Right hindlimb (tissue), 1 donor: Measurements from ENCODE around the gene AMIGO1.

Experiments
- DNase-seq: peaks from one replicate; pipeline ENCODE4 v3.0.0-alpha.2; 2018

Gene AMIGO1, protein sequence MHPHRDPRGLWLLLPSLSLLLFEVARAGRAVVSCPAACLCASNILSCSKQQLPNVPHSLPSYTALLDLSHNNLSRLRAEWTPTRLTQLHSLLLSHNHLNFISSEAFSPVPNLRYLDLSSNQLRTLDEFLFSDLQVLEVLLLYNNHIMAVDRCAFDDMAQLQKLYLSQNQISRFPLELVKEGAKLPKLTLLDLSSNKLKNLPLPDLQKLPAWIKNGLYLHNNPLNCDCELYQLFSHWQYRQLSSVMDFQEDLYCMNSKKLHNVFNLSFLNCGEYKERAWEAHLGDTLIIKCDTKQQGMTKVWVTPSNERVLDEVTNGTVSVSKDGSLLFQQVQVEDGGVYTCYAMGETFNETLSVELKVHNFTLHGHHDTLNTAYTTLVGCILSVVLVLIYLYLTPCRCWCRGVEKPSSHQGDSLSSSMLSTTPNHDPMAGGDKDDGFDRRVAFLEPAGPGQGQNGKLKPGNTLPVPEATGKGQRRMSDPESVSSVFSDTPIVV

DNA sequence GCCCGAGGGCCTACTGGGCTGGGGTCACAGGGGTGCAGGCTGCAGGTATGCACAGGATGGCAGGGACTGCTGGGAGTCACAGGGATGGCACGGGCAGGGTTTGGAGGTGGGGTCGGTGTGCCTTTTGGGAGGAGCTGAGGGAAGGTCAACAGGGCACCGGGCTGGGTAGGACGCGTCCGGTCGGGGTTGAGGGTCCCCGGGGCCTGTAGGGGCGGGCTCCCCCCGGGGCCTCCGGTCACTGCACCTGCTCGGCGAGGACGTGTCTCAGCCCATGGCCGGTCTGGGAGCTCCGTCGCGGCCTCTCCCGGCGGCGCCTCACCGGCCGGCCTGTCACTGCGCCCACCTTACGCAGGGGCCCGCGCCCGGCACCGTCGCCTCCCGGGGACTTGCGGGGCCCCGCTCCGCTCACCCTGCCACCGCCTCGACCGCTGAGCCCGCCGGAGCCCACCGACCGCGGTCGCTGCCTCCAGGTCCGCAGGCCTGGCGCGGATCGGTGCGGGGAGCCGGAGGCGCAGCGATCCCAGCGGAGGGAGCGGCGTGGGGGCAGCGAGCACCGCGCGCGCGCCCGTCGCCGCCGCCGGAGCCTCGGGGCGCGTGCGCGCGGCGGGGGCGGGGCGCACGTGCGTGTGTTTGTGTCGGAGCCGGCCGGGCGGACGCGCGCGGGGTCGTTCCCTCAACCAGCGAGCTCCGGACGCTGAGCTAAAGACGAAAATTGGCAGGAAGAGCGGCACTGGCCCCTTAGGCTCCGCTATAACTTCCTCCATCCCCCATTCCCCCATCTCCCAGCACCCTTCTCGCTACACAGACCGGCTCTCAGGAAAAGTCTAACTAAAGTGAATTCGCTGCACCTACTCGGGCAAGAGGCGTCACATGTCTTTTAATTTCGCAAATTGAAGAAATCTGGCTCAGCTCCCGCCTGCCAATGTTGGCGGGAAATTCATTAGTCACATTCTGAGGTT lies at the start of gene AMIGO1:
Gene AMIGO1 (minus strand): TSS at position 552 of the 959 bp plus-strand sequence. CDS start 815 bp downstream, outside the sequence.
- DNase-seq, result peak; percentile 80

DNA sequence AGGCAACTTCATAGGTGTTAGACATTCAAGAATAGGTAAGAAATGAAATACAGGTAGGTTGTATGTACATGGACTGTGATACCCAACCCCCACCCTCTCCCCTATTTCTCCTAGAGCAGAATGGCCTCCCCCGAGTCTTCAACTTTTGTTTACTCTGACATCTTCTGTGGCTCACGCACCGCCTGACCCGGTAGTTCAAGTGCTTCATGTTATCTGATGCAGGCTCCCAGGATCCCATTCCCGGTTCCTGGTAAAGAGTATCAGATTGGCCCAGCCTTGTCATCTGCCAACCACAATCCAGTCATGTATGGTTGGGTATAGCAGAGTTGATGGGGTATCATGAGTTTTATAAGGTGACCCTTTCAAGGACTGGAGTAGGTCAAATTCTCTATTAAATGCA lies 48.0 kb upstream of the AMIGO1 start:
- no peak for DNase-seq

DNA sequence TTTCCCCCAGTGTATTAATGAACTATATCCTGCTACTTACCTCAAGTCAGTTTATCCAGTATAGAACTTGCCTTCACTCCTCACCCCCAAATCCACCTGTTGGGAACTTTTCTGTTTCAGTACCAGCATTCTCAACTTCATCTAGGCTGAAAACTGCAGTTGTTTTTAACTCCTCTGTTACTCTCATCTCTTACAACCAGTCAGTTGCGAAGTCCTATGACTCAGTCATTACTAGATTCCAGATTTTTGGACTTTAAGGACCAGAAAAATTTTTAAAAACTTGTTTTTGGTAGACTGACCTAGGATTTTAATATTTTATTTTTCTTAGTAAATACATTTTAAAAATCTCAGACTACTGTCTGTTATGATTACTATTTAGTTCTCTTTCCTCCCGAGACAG lies 47.0 kb upstream of the AMIGO1 start:
- no peak for DNase-seq

DNA sequence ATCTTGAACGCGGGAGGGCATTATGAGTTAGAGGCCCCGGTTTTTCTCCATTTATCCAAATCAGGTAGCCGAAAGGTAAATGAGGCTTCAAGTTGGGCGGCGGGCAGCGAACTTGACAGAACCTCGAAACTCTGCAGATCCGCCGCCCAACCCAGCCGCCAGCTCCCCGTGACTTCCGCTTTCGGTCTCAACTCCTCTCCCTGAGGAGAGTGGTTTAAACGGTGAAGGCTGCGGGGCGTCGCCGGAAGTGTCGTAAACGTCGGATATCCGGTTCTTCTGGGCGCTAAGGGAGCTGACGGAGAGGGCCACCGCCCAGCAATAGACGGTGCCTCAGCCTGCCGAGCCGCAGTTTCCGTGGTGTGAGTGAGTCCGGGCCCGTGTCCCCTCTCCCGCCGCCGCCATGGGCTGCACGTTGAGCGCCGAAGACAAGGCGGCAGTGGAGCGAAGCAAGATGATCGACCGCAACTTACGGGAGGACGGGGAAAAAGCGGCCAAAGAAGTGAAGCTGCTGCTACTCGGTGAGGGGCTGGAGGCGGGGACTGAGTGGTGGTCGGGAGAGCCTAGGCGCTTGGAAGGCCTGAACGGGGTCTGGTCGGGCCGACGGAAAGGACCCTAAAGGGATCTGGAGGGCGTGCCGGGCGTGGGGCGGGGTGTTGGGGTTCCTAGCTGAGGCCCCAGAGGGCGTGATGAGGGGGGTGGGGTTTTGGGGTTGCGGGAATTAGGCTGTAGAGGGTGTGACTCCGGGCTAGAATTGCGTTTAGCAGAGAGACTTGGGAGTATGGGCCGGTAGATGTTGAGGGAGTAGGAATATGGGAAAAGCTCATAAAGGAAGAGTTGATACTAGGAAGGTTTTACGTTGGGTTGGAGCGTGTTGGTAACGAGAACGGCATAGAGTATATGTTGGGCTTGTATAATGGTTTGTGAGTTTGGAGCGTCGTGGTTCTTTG lies 39.1 kb upstream of the AMIGO1 start, which contains the start of gene GNAI3:
Gene GNAI3 (plus strand): TSS at position 295 of the 947 bp plus-strand sequence. CDS start 106 bp downstream, at position 401.
- peak; percentile 97 for DNase-seq

DNA sequence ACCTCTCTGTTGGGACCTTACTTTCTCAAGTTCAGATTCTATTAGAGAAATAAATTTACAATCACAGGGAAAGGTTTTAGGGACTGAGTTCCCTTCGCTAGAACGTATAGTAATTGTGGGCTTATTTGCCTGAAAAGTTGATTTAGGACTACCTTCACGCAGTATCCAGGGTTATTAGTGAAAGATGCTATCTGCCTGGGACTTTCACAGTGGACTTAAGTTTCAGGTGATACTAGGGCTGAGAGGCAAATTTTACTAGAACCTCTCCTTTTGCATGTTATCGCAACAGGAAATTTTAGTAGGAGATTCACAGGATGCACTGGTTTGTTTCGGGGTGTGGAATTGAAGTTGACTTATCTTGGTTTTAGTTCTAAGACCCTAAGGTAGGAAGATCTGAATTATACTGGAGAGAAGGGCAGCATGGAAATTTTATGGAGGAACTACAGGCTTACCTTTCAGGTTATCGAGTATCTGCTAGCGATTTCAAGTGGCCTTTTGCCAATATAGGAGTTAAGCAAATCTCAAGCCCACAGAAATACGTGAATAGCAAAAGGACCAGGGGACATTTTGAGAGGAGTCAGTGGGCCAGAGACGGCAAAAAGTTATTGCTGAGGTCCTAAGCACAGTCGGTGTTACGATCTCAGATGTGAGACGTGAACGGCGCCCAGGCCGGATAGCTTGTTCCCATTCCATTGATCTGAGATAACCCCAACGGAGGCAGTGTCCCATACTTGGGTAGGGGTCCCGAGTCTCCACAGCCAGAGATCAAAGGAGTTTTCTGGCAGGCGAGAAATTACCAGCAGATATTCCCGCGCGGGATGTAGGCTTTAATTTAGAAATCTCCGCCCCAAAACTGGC lies 38.2 kb upstream of the AMIGO1 start:
- no peak for DNase-seq

DNA sequence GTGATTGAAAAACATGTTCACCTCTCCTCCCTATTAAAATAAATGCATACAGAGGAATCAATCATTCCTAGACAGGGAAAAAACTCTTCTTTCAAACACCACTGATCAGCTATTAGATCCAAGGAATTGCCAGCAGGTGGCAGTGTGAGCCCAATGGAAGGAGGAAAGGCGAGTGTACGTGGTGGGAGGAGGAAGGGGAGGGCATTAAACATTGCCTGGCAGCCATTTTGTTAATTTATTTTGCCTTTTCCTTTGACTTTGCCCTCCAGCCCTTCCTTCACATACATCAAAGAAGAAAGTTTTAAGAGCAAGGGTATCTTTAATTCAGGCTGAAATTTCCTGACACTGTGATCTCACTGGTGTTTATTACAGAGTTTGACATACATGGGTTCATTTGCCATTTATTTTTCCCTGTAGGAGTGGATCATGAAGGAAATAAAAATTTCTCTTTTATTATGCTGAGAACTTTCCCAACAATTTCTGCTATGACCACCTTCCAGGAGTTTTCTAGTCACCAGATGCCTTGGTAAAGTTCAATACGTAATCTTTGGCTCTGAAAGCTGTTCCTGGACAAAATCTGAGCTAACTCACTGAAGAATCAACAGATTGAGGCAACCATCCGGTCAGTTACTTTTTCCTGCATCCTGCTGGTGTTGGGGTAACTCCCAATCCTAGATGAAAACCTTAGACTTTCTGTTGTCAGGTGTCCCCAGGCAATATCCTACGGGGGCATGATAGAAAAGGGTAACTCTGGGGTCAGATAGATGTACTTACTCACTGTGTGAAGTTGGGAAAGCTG lies 37.0 kb upstream of the AMIGO1 start:
- peak; percentile 92 for DNase-seq

DNA sequence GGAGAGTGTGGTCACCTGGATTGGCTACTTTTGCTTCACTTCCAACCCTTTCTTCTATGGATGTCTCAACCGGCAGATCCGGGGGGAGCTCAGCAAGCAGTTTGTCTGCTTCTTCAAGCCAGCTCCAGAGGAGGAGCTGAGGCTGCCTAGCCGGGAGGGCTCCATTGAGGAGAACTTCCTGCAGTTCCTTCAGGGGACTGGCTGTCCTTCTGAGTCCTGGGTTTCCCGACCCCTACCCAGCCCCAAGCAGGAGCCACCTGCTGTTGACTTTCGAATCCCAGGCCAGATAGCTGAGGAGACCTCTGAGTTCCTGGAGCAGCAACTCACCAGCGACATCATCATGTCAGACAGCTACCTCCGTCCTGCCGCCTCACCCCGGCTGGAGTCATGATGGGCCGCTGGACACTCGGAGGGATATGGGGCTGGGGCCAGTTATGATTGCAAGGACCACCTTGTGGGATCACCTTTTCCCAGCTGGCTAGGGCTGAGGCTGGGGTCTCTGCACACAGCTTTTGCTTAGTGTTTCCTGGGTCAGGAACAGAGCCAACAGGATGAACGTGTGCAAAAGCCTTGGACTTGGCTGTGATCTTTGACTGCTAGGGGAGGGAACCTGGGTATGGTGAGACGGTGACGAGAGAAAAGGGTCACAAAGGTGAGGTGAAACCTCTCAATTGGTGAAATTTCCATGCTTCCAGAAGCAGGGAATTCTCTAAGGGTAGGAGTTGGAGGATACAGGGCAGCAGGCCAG lies 34.6 kb upstream of the AMIGO1 start:
- no peak for DNase-seq

DNA sequence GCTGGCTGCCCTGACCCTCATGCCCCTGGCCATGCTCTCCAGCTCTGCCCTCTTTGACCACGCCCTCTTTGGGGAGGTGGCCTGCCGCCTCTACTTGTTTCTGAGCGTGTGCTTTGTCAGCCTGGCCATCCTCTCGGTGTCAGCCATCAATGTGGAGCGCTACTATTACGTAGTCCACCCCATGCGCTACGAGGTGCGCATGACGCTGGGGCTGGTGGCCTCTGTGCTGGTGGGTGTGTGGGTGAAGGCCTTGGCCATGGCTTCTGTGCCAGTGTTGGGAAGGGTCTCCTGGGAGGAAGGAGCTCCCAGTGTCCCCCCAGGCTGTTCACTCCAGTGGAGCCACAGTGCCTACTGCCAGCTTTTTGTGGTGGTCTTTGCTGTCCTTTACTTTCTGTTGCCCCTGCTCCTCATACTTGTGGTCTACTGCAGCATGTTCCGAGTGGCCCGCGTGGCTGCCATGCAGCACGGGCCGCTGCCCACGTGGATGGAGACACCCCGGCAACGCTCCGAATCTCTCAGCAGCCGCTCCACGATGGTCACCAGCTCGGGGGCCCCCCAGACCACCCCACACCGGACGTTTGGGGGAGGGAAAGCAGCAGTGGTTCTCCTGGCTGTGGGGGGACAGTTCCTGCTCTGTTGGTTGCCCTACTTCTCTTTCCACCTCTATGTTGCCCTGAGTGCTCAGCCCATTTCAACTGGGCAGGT lies 33.9 kb upstream of the AMIGO1 start:
- DNase-seq, result no peak

DNA sequence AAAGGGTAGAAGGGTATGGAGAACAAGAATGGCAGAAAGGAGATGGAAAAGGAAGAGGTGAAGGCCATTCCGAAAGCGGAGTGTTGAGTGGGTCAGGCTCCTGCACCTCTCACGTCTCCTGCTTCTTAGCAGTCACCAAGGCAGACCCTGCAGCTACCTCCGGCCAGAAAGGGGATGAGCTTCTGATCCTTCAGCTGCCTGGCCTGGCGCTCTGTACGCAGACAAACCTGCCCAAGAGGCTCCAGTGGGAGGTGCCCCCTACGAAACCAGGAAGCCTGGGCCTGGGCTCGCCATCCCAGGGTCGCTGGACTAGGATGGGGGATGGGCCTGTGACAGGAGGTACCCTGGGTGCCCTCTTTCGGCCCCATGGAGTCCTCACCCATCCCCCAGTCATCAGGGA lies 33.1 kb upstream of the AMIGO1 start:
- DNase-seq, result no peak

DNA sequence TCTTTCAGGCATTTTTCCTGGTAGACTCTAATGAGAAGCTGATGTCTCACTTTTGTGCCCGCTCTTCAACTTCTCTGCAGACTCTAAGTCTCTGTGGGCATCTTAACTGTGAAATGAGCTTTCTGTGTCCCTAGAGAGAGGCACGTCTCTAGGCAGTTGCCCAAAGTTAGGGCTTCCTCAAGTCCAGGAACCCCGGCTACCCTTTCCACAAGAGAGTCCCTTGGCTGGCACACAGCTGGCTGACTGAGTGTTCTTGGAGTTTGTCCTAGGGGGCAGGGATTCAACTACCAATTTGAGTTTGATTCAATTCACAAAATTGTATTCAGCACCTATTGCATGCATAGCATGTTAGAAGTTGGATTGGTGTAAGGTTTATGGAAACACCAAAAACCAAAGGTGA lies 31.6 kb upstream of the AMIGO1 start:
- no peak for DNase-seq

DNA sequence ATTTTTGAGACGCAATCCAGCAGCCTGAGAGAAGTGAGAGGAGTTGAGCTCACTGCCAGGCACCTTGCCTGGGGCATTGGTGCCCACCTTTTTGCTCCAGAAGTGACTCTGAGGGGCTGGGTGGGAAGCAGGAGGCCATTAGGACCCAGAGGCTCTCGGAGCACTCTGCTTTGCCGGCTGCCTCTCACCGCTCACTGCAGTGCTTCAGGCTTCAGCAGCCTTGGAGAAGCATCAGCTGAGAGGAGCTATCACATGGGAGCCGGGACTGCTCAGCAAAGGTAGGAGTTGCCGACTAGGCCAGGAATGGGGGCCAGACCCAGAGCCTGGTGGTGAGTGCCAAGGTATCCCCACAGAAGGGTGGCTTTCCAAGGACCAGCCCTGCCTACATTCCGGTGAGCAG lies 30.1 kb upstream of the AMIGO1 start, which contains the start of gene GPR61:
Gene GPR61 (plus strand): TSS at position 197 of the 400 bp plus-strand sequence. CDS start 3,151 bp downstream, outside the sequence.
- DNase-seq, result no peak

DNA sequence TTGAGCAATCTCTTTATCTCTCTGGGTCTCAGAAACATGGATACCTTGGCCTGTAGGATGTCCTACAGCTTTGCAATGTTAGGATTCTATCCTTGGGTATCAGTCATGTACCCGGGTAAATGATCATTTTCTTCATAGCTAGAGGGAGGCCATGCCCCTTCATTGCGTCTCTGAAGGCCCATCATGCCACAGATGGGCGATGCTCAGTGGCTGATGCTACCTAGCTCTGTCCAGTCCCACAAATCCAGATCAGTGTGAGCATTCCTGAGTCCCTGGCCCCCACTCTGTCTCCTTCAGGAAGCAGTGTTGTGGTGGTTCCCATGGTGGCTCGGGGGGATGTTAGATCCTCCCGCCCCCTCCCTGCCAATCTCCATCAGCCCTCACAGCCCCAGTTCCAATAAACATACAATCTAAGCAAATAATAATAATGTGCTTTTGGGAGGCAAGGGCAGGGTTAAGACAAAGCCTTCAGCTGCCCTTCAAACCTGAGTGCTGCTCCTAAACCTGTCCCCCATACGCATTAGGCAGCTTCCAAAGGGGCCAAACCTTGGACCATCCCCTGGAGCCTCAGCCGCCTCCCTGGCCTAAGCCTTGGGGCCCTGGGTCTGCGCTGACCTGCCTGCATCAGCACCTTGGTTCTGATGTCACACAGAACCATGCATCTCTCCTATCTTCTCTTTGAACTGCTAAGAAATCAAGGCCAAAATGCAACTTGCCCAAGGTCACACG lies 29.5 kb upstream of the AMIGO1 start:
- no peak for DNase-seq

DNA sequence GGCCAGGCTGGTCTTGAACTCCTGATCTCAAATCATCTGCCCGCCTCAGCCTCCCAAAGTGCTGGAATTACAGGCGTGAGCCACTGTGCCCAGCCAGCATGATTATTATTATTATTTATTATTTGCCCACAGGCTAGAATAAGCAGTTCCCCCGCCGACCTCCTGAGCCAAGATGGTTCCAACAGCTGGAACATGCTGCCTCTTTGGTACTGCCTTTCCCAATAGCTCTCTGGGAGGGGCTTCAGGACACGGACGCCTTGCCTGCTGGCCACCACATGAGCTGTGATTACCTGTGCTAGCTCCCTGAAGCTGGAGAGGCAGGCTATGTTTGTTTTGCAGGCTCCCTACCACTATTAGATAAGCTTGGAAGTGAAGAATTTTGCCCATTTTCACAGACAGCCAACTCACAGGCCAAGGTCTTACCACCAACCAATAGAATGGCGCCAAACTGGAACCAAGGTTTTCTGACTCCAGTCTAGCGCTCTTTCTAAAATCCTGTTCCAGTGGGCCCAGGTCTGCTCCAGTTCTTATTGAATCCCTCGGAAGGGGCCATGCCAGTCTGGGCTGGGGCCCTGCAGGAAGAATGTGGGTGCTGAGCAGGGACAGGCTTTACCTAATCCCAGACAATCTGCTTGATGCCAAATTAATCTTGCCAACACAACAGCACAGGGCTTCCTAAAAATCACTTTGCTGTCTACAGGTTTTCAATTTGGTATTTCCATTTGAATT lies 28.1 kb upstream of the AMIGO1 start:
- no peak for DNase-seq

DNA sequence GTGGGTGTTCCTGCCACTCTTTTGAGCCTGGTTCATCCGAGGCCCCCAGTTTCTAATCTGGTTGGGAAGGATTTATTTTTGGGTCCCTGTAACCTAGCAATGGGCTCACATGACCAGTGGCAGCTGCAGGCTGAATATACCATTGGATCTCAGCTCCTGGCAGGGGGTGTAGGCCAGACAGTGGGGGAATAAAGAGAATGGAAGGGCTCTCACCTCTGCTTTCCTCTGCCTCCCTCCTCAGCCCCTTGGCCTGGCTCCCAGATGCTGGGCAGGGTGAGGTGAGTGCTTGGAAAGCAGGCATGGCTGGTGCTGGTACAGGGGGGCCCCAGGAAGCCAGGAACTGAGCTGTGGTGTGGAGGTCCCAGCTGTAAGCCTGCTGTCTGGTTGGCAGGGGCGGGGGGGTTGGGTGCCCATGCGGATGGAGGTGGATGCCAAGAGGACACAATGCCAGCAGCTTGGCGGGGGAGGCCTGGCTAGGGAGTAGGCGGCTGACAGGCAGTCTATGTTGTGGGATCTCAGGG lies 26.5 kb upstream of the AMIGO1 start:
- peak; percentile 71 for DNase-seq

DNA sequence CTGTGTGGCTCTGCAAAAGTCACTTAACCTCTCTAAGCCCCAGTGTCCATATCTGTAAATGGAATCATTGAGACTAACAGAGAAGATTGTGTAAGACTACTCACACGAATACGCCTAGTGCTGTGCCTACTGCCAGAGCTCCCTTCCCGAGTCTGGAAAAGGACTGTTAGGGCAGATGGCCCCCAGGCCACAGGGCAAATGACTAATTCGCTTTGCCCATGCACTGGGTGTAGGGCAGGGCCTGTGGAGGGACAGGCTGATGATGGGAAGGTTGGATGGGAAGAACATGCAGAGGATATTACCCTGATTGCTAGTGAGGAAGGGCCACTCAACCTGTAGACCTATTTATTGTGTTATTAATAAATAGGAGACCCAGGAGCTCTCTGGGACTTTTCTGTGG lies 26.0 kb upstream of the AMIGO1 start:
- no peak for DNase-seq

DNA sequence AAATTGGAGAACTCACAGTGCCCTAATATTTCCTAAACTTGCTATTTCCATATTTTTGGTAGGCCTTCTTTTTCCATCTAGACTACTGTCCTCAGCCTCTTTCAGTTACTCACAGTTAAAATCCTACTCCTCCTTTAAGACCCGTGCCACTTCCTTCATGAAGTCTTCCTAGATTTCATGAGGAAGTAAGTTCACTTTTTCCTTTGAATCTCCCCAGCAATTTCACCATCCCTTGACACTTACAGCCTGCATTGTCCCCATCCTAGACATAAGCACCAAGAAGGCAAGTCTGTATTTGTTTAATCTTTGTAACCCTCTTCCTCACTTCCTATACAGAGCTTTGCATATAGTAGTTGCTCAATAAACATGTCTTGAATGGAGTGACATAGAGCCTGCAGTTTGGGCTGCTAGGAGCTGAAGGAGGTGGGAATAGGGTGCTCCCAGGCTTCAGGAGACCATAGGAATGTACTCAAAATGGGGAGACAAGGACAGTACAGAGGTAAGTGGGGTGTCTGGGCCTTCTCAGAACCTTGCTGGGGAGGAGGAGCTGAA lies 24.9 kb upstream of the AMIGO1 start:
- no peak for DNase-seq
